ENCODE results near the gene RPS6KL1. TPM values are rescaled to one million over a fixed set of nuclear protein-coding genes. Genes with fewer than 3 reads are reported as not detected.

Gene RPS6KL1
- total and polyA plus RNA-seq, 2 experiments from 2014 or later, result 5.6 to 6.5 TPM

DNA sequence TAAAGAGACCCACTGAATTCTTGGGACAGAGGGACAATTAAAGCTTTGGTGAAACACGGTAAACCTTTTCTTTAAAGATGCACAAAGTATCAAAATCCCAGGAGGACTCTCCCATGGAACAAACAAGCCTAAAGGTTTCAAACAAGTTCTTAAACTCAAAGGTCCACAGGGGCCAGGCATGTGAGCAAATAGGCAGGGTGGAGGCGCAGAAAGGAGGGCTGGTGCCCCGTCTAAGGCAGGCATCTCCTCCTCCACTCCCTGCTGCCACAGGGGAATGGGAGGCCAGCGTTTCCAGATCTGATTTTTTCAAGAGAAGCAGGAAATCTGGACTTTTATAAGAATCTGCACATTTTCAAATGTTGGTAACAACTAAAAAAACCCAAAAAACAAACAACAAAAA is 7.6 kb downstream of the RPS6KL1 start:
- Mint-ChIP-seq H3K4me1 (peaks cover 3% of the 10 kb centered on the region; the same call in 1 of the 3 replicates), H3K27ac (no peak overlapping the region), H3K4me3 (no peak overlapping the region), H3K27me3 (ENCODE audit: insufficient read depth, low read depth, poor library complexity) (peaks cover 2% of the 10 kb centered on the region), H3K36me3 (ENCODE audit: low read depth) (peaks cover 5% of the 10 kb centered on the region; the same call in 2 of the 3 replicates), H3K9me3 (no peaks in the 10 kb centered on the region)
- no peak overlapping the region for H3K4me2 ChIP-seq
- ATAC-seq (no peak), DNase-seq (ENCODE audit: low spot score) (no peak)
- no peaks in the 10 kb centered on the region for H3F3A ChIP-seq (replicated peaks; ENCODE audit: low read depth)
- no peaks in the 10 kb centered on the region for H3K79me2 ChIP-seq (replicated peaks; ENCODE audit: insufficient read depth)
- H2AFZ ChIP-seq, result no peak overlapping the region
- H3K4me1 ChIP-seq (ENCODE audit: insufficient read depth), result no peaks in the 10 kb centered on the region
- no peak overlapping the region for H3K27ac ChIP-seq (ENCODE audit: low read depth)
- no peak for TF ChIP-seq ZNF331 (CRISPR knock-in tag; IDR thresholded peaks at IDR 0.05; ENCODE audit: low read depth)
- TF ChIP-seq, protein P1, sequence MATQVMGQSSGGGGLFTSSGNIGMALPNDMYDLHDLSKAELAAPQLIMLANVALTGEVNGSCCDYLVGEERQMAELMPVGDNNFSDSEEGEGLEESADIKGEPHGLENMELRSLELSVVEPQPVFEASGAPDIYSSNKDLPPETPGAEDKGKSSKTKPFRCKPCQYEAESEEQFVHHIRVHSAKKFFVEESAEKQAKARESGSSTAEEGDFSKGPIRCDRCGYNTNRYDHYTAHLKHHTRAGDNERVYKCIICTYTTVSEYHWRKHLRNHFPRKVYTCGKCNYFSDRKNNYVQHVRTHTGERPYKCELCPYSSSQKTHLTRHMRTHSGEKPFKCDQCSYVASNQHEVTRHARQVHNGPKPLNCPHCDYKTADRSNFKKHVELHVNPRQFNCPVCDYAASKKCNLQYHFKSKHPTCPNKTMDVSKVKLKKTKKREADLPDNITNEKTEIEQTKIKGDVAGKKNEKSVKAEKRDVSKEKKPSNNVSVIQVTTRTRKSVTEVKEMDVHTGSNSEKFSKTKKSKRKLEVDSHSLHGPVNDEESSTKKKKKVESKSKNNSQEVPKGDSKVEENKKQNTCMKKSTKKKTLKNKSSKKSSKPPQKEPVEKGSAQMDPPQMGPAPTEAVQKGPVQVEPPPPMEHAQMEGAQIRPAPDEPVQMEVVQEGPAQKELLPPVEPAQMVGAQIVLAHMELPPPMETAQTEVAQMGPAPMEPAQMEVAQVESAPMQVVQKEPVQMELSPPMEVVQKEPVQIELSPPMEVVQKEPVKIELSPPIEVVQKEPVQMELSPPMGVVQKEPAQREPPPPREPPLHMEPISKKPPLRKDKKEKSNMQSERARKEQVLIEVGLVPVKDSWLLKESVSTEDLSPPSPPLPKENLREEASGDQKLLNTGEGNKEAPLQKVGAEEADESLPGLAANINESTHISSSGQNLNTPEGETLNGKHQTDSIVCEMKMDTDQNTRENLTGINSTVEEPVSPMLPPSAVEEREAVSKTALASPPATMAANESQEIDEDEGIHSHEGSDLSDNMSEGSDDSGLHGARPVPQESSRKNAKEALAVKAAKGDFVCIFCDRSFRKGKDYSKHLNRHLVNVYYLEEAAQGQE (IDR thresholded peaks at IDR 0.05; ENCODE audit: unreplicated experiment), result no peak
- no peaks in the 10 kb centered on the region for H3K9me2 ChIP-seq (ENCODE audit: insufficient read depth)
- no peak overlapping the region for H3K4me3 ChIP-seq
- no peaks in the 10 kb centered on the region for H3K36me3 ChIP-seq (ENCODE audit: insufficient read depth)
- H4K20me1 ChIP-seq (replicated peaks; ENCODE audit: insufficient read depth), result 0 out of 2 replicates have a peak, but pooled peaks cover 4% of the 10 kb centered on the region
- no peaks in the 10 kb centered on the region for H3K27me3 ChIP-seq (ENCODE audit: insufficient read depth)

DNA sequence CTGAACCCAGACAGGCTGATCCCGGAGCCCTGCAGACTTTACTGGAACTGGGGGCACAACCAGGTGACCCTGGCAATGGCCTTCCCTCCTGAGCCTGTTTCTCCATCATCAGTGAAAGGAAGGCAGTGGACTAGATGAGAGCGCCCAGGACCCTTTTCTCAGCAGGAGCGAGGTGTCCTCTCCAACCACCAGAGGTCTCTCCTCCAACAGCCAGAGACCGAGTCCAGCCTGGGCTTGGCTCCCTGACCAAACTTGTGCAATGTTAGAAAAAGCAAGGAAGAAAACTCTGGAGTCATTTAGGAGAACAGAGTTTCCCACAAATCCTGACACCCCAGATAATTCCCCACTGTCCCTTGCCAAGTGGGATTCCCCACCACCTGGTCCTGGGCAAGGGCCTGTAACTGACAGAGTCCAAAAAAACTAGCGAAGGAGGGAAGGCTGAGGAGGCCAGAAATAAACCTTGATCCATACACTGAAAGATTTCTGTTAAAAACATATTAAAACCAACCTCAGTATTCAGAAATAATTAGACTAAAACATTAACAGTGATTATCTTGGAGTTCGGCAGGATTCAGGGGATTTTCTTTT is 9.0 kb downstream of the RPS6KL1 start:
- Mint-ChIP-seq H3K36me3 (ENCODE audit: low read depth) (peaks cover 1% of the 10 kb centered on the region; the same call in 2 of the 3 replicates), H3K27ac (no peak overlapping the region), H3K9me3 (no peaks in the 10 kb centered on the region), H3K4me3 (no peak overlapping the region), H3K4me1 (peaks cover 3% of the 10 kb centered on the region; the same call in 1 of the 3 replicates), H3K27me3 (ENCODE audit: insufficient read depth, low read depth, poor library complexity) (peaks cover 4% of the 10 kb centered on the region)
- peak; percentile 78 for DNase-seq (ENCODE audit: low spot score)
- H3K27ac ChIP-seq (ENCODE audit: low read depth), result no peak overlapping the region
- H3K4me2 ChIP-seq, result no peak overlapping the region
- H3K4me3 ChIP-seq, result no peak overlapping the region
- no peak overlapping the region for H2AFZ ChIP-seq
- H3K4me1 ChIP-seq (ENCODE audit: insufficient read depth), result no peaks in the 10 kb centered on the region
- no peaks in the 10 kb centered on the region for H3F3A ChIP-seq (replicated peaks; ENCODE audit: low read depth)
- H3K27me3 ChIP-seq (ENCODE audit: insufficient read depth), result no peaks in the 10 kb centered on the region
- H3K9me2 ChIP-seq (ENCODE audit: insufficient read depth), result no peaks in the 10 kb centered on the region
- peak; percentile 78 for ATAC-seq
- no peak for TF ChIP-seq STAT1 (IDR thresholded peaks at IDR 0.05; ENCODE audit: unreplicated experiment)
- TF ChIP-seq, protein P2, sequence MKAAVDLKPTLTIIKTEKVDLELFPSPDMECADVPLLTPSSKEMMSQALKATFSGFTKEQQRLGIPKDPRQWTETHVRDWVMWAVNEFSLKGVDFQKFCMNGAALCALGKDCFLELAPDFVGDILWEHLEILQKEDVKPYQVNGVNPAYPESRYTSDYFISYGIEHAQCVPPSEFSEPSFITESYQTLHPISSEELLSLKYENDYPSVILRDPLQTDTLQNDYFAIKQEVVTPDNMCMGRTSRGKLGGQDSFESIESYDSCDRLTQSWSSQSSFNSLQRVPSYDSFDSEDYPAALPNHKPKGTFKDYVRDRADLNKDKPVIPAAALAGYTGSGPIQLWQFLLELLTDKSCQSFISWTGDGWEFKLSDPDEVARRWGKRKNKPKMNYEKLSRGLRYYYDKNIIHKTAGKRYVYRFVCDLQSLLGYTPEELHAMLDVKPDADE (IDR thresholded peaks at IDR 0.05), result no peak
- TF ChIP-seq, protein P3, sequence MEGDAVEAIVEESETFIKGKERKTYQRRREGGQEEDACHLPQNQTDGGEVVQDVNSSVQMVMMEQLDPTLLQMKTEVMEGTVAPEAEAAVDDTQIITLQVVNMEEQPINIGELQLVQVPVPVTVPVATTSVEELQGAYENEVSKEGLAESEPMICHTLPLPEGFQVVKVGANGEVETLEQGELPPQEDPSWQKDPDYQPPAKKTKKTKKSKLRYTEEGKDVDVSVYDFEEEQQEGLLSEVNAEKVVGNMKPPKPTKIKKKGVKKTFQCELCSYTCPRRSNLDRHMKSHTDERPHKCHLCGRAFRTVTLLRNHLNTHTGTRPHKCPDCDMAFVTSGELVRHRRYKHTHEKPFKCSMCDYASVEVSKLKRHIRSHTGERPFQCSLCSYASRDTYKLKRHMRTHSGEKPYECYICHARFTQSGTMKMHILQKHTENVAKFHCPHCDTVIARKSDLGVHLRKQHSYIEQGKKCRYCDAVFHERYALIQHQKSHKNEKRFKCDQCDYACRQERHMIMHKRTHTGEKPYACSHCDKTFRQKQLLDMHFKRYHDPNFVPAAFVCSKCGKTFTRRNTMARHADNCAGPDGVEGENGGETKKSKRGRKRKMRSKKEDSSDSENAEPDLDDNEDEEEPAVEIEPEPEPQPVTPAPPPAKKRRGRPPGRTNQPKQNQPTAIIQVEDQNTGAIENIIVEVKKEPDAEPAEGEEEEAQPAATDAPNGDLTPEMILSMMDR (conservative IDR thresholded peaks at IDR 0.05; ENCODE audit: low read depth in 2 of 2), result peak; percentile 65 to 85
- no peak for TF ChIP-seq CREB1 (CRISPR knock-in tag; IDR thresholded peaks at IDR 0.05; ENCODE audit: low read depth)
- H4K20me1 ChIP-seq (replicated peaks; ENCODE audit: insufficient read depth), result 0 out of 2 replicates have a peak, but pooled peaks cover 4% of the 10 kb centered on the region
- H3K36me3 ChIP-seq (ENCODE audit: insufficient read depth), result no peaks in the 10 kb centered on the region
- no peaks in the 10 kb centered on the region for H3K79me2 ChIP-seq (replicated peaks; ENCODE audit: insufficient read depth)
